Measurements from ENCODE around the gene DUSP15. TPM values are rescaled to one million over a fixed set of nuclear protein-coding genes. Genes with fewer than 3 reads are reported as not detected.

DUSP15 gene
- total and polyA plus RNA-seq, 9 of the 15 experiments (the other 6 are each of a cell fraction or from before 2014, with no cell fraction given): 0.34 TPM; not detected in 8

GRCh38 chr20:31835977-31836852 is 34.1 kb downstream of the DUSP15 start (continued):
- no peak for TF ChIP-seq RBM17 (IDR thresholded peaks at IDR 0.05; ENCODE audit: borderline replicate concordance, low read depth, low read length)
- TF ChIP-seq FOS (IDR thresholded peaks at IDR 0.05; ENCODE audit: extremely low read depth, insufficient read length): peak; percentile 73
- no peak for TF ChIP-seq POLR2B (IDR thresholded peaks at IDR 0.05; ENCODE audit: low read depth, partially characterized antibody)
- no peak for TF ChIP-seq ETV1 (tag; conservative IDR thresholded peaks at IDR 0.05; ENCODE audit: low read depth)
- TF ChIP-seq LEF1 (IDR thresholded peaks at IDR 0.05): peak; percentile 54; the same call in 1 of the 2 replicates
- TF ChIP-seq NFIX (CRISPR knock-in tag; IDR thresholded peaks at IDR 0.05; ENCODE audit: low read depth): no peak
- TF ChIP-seq FOXP1 (CRISPR knock-in tag; IDR thresholded peaks at IDR 0.05): 0 out of 2 replicates have a peak, but pooled peaks have one; percentile 38
- no peak for TF ChIP-seq FOXM1 (IDR thresholded peaks at IDR 0.05; ENCODE audit: low read depth)
- TF ChIP-seq FOXM1 (CRISPR knock-in tag; IDR thresholded peaks at IDR 0.05; ENCODE audit: low read depth): 0 out of 2 replicates have a peak, but pooled peaks have one; percentile 41
- no peak; a peak in 1 of 4 replicates for TF ChIP-seq KDM4B (IDR thresholded peaks at IDR 0.05; ENCODE audit: borderline replicate concordance in 2 of 2, low read depth in 1 of 2)
- no peak for TF ChIP-seq CBX8 (IDR thresholded peaks at IDR 0.05; ENCODE audit: borderline replicate concordance, extremely low read depth, low read depth, low read length, poor library complexity, severe bottlenecking)
- TF ChIP-seq NFIC (IDR thresholded peaks at IDR 0.05): peak; percentile 67
- TF ChIP-seq CHCHD3 (CRISPR knock-in tag; IDR thresholded peaks at IDR 0.05): no peak
- TF ChIP-seq ZNF589 (CRISPR knock-in tag; IDR thresholded peaks at IDR 0.05; ENCODE audit: low read depth): peak; percentile 62; the same call in 1 of the 2 replicates
- no peak for TF ChIP-seq AFF1 (IDR thresholded peaks at IDR 0.05; ENCODE audit: low read depth in 1 of 2, partially characterized antibody in 2 of 2)
- TF ChIP-seq NFATC3 (IDR thresholded peaks at IDR 0.05): no peak
- peak; percentile 70 for TF ChIP-seq ZFX (CRISPR knock-in tag; IDR thresholded peaks at IDR 0.05)
- no peak for TF ChIP-seq THRAP3 (IDR thresholded peaks at IDR 0.05; ENCODE audit: borderline replicate concordance)
- TF ChIP-seq ZNF79 (CRISPR knock-in tag; IDR thresholded peaks at IDR 0.05; ENCODE audit: low read depth): no peak
- no peak for TF ChIP-seq ZNF707 (CRISPR knock-in tag; conservative IDR thresholded peaks at IDR 0.05)
- TF ChIP-seq, protein P1, sequence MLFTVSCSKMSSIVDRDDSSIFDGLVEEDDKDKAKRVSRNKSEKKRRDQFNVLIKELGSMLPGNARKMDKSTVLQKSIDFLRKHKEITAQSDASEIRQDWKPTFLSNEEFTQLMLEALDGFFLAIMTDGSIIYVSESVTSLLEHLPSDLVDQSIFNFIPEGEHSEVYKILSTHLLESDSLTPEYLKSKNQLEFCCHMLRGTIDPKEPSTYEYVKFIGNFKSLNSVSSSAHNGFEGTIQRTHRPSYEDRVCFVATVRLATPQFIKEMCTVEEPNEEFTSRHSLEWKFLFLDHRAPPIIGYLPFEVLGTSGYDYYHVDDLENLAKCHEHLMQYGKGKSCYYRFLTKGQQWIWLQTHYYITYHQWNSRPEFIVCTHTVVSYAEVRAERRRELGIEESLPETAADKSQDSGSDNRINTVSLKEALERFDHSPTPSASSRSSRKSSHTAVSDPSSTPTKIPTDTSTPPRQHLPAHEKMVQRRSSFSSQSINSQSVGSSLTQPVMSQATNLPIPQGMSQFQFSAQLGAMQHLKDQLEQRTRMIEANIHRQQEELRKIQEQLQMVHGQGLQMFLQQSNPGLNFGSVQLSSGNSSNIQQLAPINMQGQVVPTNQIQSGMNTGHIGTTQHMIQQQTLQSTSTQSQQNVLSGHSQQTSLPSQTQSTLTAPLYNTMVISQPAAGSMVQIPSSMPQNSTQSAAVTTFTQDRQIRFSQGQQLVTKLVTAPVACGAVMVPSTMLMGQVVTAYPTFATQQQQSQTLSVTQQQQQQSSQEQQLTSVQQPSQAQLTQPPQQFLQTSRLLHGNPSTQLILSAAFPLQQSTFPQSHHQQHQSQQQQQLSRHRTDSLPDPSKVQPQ (CRISPR knock-in tag; IDR thresholded peaks at IDR 0.05; ENCODE audit: borderline replicate concordance): no peak
- TF ChIP-seq ZNF282 (CRISPR knock-in tag; IDR thresholded peaks at IDR 0.05): no peak
